ENCODE data around the gene PRR23B. TPM values are rescaled to one million over a fixed set of nuclear protein-coding genes. Genes with fewer than 3 reads are reported as not detected.

PRR23B gene
- not detected in 3 replicates for total RNA-seq

- Mint-ChIP-seq H3K27me3 (ENCODE audit: low read depth) (no peaks in the 10 kb centered on the region), H3K4me3 (no peak within 1 kb of the TSS), H3K27ac (no peak within 1 kb of the TSS), H3K9me3 (peaks cover 16% of the 10 kb centered on the region), H3K36me3 (peaks cover 6% of the 10 kb centered on the region), H3K4me1 (no peaks in the 10 kb centered on the region)
- no peak for DNase-seq (ENCODE audit: low spot score in 2 of 2, unreplicated experiment in 2 of 2)
- TF ChIP-seq CTCF (IDR thresholded peaks at IDR 0.05; ENCODE audit: unreplicated experiment), result peak; percentile 28
Observed at GRCh38 chr3:139020868-139021234, at the start of gene PRR23B. Gene PRR23B, minus strand, starts transcription at chr3:139020926. Its CDS starts 265 bp downstream, at chr3:139020661.

- TF ChIP-seq CTCF (IDR thresholded peaks at IDR 0.05; ENCODE audit: unreplicated experiment), result no peak
- Mint-ChIP-seq H3K36me3 (no peaks in the 10 kb centered on the region), H3K27ac (no peak overlapping the region), H3K4me3 (no peak overlapping the region), H3K9me3 (peaks cover 9% of the 10 kb centered on the region), H3K27me3 (ENCODE audit: low read depth) (peaks cover 10% of the 10 kb centered on the region), H3K4me1 (no peaks in the 10 kb centered on the region)
- DNase-seq (ENCODE audit: low spot score in 2 of 2, unreplicated experiment in 2 of 2), result no peak
Observed at GRCh38 chr3:139062918-139063317, 42.2 kb upstream of the PRR23B start.

GRCh38 chr3:139052802-139053600 is 32.3 kb upstream of the PRR23B start:
- Mint-ChIP-seq H3K27me3 (ENCODE audit: low read depth) (peaks cover 3% of the 10 kb centered on the region), H3K4me3 (no peak overlapping the region), H3K27ac (no peak overlapping the region), H3K9me3 (peaks cover 40% of the 10 kb centered on the region), H3K4me1 (no peaks in the 10 kb centered on the region), H3K36me3 (no peaks in the 10 kb centered on the region)
- no peak for TF ChIP-seq CTCF (IDR thresholded peaks at IDR 0.05; ENCODE audit: unreplicated experiment)
- no peak for DNase-seq (ENCODE audit: low spot score in 2 of 2, unreplicated experiment in 2 of 2)

GRCh38 chr3:139044366-139045210 is 23.9 kb upstream of the PRR23B start, which contains the start of gene PRR23C:
Gene PRR23C, minus strand, starts transcription at chr3:139044892. Its CDS starts 272 bp downstream, at chr3:139044620.
- peaks cover 36% of the 10 kb centered on the region for H3K9me3 Mint-ChIP-seq
- H3K27ac Mint-ChIP-seq, result no peak within 1 kb of the TSS
- H3K4me3 Mint-ChIP-seq, result no peak within 1 kb of the TSS
- no peak for DNase-seq (ENCODE audit: low spot score in 2 of 2, unreplicated experiment in 2 of 2)
- peaks cover 2% of the 10 kb centered on the region for H3K27me3 Mint-ChIP-seq (ENCODE audit: low read depth)
- H3K36me3 Mint-ChIP-seq, result no peaks in the 10 kb centered on the region
- TF ChIP-seq CTCF (IDR thresholded peaks at IDR 0.05; ENCODE audit: unreplicated experiment), result peak; percentile 17
- H3K4me1 Mint-ChIP-seq, result no peaks in the 10 kb centered on the region

- Mint-ChIP-seq H3K9me3 (peaks cover 31% of the 10 kb centered on the region), H3K27me3 (ENCODE audit: low read depth) (peaks cover 7% of the 10 kb centered on the region), H3K36me3 (no peaks in the 10 kb centered on the region), H3K4me3 (no peak overlapping the region), H3K4me1 (no peaks in the 10 kb centered on the region), H3K27ac (no peak overlapping the region)
- TF ChIP-seq CTCF (IDR thresholded peaks at IDR 0.05; ENCODE audit: unreplicated experiment), result no peak
- no peak for DNase-seq (ENCODE audit: low spot score in 2 of 2, unreplicated experiment in 2 of 2)
Observed at GRCh38 chr3:139043554-139044365, 23.0 kb upstream of the PRR23B start.
